Measurements from ENCODE around the gene TJAP1. TPM values are rescaled to one million over a fixed set of nuclear protein-coding genes. Genes with fewer than 3 reads are reported as not detected.

Gene TJAP1
- total RNA-seq, result 31.3 and 36.2 TPM in 2 replicates

GRCh38 chr6:43477235-43478007, at the start of gene TJAP1:
Gene TJAP1, plus strand, starts transcription at chr6:43477570. Its CDS starts 21,432 bp downstream, at chr6:43499002.
- intact Hi-C loops (cut with micrococcal nuclease), result loop anchor here (1.0 to 2.0 kb wide), 5 partner anchors 39 to 303 kb away; partner anchors contain the start of genes ABCC10, GTPBP2, POLR1C and YIPF3

- intact Hi-C loops (cut with micrococcal nuclease), result loop anchor here (2.0 kb wide), 1 partner anchor 27 kb away; the partner anchor contains the start of gene DLK2
Observed at GRCh38 chr6:43428112-43428570, 49.2 kb upstream of the TJAP1 start.

GRCh38 chr6:43428874-43429273, 48.5 kb upstream of the TJAP1 start:
- intact Hi-C loops (cut with micrococcal nuclease), result loop anchor here (2.0 kb wide), 1 partner anchor 26 kb away; the partner anchor contains the start of gene DLK2

- intact Hi-C loops (cut with micrococcal nuclease), result no loop called here
Observed at GRCh38 chr6:43432009-43432945, 45.1 kb upstream of the TJAP1 start.

GRCh38 chr6:43433148-43433547, 44.2 kb upstream of the TJAP1 start:
- intact Hi-C loops (cut with micrococcal nuclease), result no loop called here

- intact Hi-C loops (cut with micrococcal nuclease), result no loop called here
Observed at GRCh38 chr6:43434001-43434840, 43.1 kb upstream of the TJAP1 start.

GRCh38 chr6:43434943-43435342, 42.4 kb upstream of the TJAP1 start:
- intact Hi-C loops (cut with micrococcal nuclease), result no loop called here

- intact Hi-C loops (cut with micrococcal nuclease), result no loop called here
Observed at GRCh38 chr6:43435682-43436437, 41.5 kb upstream of the TJAP1 start.

GRCh38 chr6:43436577-43437282, 40.6 kb upstream of the TJAP1 start:
- intact Hi-C loops (cut with micrococcal nuclease), result no loop called here

- intact Hi-C loops (cut with micrococcal nuclease), result no loop called here
Observed at GRCh38 chr6:43437700-43438099, 39.7 kb upstream of the TJAP1 start.

GRCh38 chr6:43442935-43443334, 34.4 kb upstream of the TJAP1 start:
- intact Hi-C loops (cut with micrococcal nuclease), result no loop called here

- intact Hi-C loops (cut with micrococcal nuclease), result no loop called here
Observed at GRCh38 chr6:43444036-43444435, 33.3 kb upstream of the TJAP1 start.

- intact Hi-C loops (cut with micrococcal nuclease), result no loop called here
Observed at GRCh38 chr6:43444582-43444981, 32.8 kb upstream of the TJAP1 start.

GRCh38 chr6:43445576-43445975, 31.8 kb upstream of the TJAP1 start:
- intact Hi-C loops (cut with micrococcal nuclease), result no loop called here

- intact Hi-C loops (cut with micrococcal nuclease), result no loop called here
Observed at GRCh38 chr6:43447604-43448003, 29.8 kb upstream of the TJAP1 start.

GRCh38 chr6:43448916-43449315, 28.5 kb upstream of the TJAP1 start:
- intact Hi-C loops (cut with micrococcal nuclease), result no loop called here

- intact Hi-C loops (cut with micrococcal nuclease), result no loop called here
Observed at GRCh38 chr6:43450699-43451131, 26.7 kb upstream of the TJAP1 start.

GRCh38 chr6:43451348-43451747, 26.0 kb upstream of the TJAP1 start:
- intact Hi-C loops (cut with micrococcal nuclease), result no loop called here

GRCh38 chr6:43451939-43452338, 25.4 kb upstream of the TJAP1 start:
- intact Hi-C loops (cut with micrococcal nuclease), result no loop called here

- intact Hi-C loops (cut with micrococcal nuclease), result no loop called here
Observed at GRCh38 chr6:43452896-43453295, 24.5 kb upstream of the TJAP1 start.

All from T-helper 2 cell treated with Interferon-gamma antibody and Interleukin-4, amounts not matched to agents 100 ng/mL and 5 ng/mL, for 36 hours (primary cell).